SH-SY5Y (cell line): ENCODE results near the gene GSK3B.

Source experiments
- GATA2 ChIP-seq: IDR thresholded peaks from 2 replicates; pipeline ENCODE4 v1.6.1; 2011; ENCODE audit warnings: mild to moderate bottlenecking, low read depth, low read length
- GATA3 ChIP-seq: IDR thresholded peaks from 2 replicates; pipeline ENCODE4 v1.6.1; 2011; ENCODE audit warnings: low read depth, mild to moderate bottlenecking, low read length, moderate library complexity

DNA sequence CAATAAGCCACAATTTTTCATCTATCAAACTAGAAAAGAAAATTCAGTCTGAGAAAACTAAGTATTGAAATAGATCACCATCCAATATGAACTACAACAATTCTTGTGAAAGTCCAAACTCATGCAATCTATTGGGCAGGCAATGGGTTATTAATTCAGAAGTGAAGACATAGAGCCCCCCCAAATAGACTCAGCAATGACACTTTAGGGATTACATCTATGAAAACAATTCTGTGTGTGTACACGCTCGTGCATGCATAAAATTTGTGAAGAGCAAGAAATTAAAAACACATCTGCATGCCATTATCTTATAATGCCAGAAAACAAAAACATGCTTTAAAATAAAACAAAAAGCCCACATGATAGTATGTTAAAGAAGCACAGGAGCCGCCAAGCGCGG, 161.0 kb downstream of the GSK3B start:
- TF ChIP-seq GATA2 (no peak), GATA3 (no peak)
